HG03108 (cell line): ENCODE data around the gene BFSP1.

ENCODE experiments used
- ATAC-seq: cut with Tn5 transposase; IDR thresholded peaks from one replicate; pipeline ENCODE4 v1.9.1; 2021; ENCODE audit warnings: moderate library complexity; ENCODE audit not compliant: unreplicated experiment

The BFSP1 gene

DNA sequence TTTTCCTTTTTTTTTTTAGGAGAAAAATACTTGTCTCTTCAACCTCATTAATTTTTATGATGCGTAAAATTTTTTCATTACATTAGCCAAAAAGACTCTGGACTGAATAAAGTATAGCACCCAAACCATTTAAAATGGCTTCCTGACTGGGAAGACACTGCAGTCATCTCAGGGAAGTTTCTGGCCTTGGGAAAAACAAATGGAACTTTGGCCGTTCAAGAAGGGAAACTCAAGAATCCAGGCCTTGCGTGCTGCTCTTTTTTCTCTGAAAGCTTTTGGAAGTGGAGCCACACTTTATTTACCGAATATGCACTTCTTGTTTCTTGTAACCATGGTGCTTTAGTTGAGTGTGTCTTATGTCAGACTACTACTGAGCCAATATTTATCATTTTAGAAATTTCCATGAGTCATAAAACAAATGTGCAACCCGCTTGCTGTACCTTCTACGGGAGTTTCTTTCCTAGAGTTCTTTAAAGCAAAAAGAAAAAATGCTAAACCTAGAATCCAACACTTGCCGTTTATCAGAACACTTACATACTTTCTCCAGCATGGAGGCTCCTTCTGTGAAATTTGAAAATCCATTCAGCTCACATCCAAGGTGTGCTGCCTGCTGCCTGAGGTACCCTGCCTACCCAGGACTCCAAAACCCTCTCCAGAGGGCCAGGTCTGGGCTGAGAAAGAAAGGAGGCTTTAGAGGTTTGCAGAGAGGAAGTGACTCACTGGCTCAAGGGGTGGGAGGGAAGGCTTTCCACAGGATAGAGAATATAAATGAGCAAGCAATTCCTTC lies 27.2 kb upstream of the BFSP1 start:
- no peak for ATAC-seq

DNA sequence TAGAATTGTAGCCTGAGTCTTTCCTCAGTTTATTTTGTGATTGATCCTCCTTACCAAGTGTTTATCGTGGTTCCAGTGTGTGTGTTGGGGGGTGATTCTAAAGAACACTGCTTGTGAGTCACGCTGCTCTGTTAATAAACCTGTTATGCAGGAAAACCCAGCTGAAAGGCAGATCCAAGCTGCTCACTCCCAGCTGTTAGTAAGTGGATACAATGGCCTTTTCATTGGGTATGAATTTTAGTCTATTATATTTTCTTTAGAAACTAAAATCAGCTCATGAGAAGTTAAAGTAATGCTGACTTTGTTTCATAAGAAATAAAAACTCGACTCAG lies 26.5 kb upstream of the BFSP1 start:
- ATAC-seq: no peak

DNA sequence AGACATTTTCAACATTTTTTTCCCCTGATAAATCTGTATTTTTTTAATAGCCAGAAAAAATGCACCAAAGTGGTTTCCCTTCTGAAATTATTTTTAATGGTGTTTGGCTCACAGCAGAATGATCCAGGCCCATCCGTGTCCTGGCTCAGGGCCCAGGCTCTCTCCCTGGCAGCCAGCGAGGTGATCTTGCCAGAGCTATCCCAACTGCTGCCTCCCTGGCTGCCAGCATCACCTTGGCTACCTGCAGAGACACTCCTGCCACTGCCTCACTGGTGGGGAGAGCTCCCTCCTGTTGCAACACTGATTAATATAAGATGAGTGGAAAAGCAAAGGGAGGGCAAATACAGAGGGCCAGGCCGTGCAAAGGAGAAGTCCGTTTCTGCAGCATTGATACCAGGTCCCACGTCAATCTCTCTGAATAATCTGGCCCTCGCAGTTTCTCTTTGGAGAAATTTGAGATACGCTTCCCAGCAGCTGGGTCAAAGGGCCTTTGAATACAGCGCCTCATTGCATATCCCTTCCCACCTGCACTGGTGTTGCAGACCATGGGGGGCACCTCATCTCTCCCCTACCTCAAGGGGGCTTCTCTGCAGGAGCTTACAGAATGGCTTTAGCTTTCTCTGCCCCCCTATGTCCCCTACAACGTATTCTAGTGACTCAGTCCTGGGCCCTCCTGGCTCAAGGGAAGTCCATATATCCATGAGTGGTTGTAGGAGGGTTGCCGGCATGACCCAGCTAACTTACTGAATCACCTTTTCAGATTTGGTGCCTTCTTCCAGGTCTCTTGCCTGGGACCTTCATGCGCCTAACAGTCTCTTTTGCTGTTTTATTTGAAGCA lies 25.9 kb upstream of the BFSP1 start:
- ATAC-seq: no peak

DNA sequence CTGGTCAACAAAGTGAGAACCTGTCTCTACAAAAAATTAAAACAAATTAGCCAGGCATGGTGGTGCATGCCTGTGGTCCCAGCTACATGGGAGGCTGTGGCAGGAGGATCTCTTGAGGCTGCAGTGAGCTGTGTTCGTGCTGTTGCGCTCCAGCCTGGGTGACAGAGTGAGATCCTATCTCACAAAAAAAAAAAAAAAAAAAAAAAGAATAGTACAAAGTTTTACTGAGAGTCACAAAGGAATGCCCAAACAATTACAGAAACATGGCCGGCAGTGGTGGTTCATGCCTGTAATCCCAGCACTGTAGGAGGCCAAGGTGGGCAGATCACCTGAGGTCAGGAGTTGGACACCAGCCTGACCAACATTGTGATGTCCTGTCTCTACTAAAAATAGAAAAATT lies 23.9 kb upstream of the BFSP1 start:
- ATAC-seq: no peak

DNA sequence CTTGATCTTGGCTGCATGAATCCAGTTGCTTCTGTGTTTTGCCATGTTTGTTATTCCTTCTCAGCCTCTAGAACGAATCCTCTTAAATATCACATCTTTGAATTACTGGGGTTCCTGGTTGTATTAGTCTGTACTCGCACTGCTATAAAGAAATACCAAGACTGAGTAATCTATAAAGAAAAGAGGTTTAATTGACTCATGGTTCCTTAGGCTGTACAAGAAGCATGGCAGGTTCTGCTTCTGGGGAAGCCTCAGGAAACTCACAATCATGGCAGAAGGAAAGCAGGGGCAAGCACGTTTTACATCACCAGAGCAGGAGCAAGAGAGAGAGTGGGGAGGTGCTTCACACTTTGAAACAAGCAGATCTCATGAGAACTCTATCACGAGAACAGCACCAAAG lies 18.0 kb upstream of the BFSP1 start:
- no peak for ATAC-seq

DNA sequence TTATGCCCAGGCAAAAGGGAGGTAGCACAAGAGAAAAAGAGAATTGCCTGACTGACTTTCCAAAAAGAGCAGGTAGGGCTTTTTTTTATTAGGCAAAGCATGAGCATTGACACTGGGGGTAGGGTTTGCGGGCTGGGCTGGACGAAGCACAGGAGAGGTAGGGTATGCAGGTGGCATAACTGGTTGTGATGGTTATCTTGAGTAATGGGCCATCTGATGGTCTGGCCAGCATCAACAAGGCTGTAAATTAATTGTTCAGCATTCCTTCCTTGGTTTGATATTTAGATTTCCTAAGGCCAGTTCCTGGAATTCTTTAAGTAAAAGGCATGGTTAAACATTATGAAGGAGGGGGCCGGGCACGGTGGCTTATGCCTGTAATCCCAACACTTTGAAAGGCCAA lies 13.9 kb upstream of the BFSP1 start:
- no peak for ATAC-seq

DNA sequence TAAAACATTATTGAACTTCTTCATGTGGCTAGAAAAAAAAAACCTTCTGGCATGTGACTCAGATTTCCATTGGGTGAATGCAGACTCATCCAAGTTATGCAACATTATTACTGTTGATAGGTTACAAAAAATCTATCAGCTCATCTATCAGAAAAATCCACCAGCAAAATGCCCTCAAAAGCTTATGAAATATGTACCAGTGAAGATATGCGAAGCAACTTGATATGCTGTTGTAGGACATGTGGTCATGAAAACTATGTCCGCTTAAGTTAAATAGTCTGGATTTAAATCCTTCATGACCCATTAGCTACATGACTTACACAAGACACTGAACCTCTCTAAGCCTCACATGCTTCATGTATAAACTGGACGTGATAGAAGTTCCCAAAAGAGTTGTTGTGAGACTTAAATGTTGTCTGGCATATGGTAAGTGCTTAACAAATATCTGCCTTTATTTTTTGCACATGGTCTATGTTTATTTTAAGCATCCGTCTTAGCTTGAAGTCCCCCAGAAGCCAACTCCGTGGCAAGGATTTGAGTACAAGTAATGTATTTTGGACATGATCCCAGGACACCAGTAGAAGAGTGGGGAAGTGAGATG lies 12.5 kb upstream of the BFSP1 start:
- ATAC-seq: no peak

DNA sequence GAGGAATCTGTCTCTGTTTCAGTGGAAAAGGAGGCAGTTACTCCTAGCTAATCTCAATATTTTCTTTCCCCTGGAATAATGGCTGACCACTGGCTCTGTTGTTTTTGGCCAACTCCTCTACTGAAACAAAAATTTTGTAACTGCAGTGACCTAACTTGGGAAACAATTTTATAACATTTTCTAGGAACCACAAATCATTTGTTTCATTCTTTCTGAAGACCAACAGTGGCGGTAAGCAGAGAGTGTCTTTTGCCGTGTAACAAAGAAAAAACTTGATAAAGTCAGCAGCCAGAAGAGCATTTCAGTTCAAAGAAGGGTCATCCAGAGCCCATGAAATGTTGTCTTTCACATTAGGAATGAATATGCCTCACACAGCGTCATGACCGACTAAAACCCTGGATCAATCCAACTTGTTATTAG lies 11.8 kb upstream of the BFSP1 start:
- ATAC-seq: no peak

DNA sequence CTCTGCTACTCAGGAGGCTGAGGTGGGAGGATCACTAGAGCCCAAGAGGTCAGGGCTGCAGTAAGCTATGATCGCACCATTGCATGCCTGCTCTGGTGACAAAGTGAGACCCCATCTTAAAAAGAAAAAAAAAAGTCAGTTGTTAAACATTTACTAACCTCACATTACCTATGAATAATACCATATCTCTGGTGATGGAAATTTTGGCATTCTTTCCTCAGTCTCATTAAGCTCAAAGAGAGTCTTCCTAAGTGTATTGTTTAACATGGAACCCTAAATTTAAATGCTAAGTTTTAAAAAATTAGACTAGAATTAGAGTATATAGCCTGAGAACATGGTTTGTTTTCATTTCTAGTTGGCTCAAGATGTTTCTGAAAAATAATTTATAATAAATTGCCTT lies 11.3 kb upstream of the BFSP1 start:
- ATAC-seq: no peak

DNA sequence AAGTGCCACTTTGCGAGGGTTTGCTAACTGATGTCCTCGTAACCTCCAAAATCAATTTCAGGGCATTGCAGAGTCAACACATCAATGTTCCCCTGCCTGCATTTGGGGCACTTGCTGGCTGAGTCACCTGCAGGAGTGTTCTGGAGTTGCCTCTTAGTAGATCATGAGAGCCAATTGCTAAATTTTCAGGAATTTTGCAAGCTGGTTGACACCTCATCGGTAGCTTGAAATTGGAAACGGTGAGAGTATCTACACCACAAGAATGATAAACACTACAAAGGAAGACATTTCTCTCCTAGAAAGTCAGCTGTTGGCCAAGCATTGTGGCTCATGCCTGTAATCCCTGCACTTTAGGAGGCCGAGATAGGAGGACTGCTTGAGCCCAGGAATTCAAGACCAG lies 10.8 kb upstream of the BFSP1 start:
- no peak for ATAC-seq

DNA sequence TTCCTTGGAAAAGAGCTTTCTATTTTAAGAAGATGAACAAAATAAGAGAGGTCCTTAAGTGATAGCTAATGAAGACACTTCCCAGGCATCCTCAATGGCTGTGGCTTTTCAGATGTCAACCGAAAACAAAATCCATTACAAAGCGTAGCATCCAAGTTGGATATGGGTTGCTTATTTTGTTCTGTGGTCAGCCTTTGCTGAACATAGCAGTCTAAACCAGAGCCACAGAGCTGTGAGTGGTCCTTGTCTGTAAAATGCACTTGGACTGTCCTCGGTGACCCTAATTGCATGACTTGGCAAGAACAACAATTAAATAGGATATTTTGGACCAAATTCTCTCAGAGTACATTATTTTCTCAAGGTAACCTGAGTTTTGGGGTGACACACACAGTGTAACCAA lies 10.4 kb upstream of the BFSP1 start:
- no peak for ATAC-seq

DNA sequence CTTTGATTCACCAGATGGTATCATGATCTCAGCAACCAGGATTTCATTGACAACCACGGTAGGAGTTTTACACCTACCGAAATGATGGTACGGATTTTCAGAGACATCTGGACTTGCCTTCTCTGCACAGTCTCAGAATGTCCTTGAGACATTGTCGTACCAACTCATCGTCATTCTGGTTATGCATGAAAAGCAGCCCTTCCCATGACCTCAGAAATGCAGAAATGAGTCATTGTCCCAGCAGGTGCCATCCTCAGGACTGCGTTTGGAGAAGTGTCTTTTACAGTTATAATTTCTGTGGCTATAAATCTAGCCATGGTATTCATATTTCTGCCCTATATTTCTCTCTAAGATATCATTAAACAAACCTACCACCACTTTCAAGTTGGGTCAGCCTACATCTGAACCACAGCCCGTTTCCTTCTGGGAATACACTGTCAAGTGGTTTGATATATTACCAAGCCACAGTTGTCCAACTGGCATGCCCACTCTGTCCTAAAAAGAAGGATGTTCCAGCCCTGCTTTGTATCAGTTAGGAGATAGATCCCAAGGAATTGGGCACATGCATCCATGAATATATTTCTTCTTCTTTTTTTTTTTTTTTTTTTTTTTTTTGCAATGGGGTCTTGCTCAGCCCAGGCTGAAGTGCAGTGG lies 7.5 kb upstream of the BFSP1 start:
- ATAC-seq: peak; percentile 70

DNA sequence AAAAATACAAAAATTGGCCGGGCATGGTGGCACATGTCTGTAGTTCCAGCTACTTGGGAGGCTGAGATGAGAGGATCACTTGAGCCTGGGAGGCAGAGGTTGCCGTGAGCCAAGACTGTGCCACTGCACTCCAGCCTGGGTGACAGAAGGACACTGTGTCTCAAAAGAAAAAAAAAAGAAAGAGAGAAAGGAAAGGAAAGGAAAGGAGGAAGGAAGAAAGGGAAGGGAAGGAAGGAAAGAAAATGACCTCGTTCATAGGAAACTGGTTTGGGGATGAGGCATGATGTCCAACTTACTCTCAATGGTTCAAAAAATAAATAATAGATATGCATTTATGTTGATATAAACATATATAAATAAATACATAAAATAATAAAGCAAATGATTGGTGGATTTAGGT lies 6.8 kb upstream of the BFSP1 start:
- no peak for ATAC-seq

DNA sequence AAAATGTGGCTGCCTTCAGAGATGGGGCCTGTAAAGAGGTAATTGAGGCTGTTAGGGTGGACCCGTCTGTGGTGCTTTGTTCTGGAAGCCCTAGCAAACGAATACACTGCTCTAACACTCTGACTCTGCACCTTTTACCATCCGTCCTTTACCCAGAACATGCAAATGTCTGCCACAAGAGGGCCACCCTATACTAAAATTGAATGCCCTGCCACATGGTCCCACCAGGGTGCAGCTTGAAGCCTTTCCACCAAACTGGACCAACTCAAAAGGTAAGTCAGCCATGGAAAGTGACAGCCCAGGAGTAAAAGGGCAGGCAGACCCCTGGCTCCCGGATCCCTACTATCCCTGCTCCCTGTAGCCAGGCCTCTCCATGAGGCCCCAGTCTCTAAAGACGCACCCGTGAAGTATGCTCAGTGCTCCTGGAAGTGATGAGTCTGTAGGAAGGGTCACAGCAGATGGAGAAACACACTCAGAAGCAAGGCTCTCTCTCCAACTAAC lies 5.8 kb upstream of the BFSP1 start:
- ATAC-seq: peak; percentile 60

DNA sequence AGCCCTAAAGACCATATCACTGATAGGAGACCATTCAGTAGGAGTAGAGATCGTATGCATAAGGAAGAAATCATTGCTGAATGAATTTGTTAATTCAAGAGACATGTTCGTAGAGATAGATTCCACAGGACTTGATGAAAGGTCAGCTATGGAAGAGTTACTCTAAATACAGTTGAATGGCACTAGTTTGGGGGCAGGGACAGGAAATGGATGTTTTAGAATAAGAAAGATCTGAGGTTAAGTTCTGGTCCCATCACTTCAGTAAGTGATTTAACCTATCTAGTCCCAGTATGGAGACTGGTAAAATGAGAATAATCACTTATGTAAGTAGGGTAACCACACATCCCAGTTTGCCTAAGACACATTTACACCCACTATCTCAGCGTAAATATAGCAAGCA lies 2.9 kb upstream of the BFSP1 start:
- ATAC-seq: no peak

DNA sequence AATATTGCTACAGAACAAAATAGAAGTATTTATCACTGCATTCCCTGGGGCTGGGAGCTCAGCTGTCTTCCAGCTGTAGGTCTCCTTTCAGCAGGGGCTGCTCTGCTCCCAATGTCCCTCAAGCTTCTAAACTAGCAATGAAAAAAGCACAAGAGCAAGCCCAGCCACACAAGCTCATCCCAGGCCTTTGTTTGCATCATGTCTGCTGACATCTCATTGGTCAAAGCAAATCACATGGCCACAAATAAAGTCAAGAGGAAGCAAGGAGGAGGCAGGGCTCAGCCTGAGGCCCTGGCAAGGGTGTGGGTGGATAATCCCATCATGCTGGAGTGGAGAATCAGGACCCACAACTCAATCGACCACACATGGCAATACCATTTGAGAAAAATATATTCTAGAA lies 2.2 kb upstream of the BFSP1 start:
- no peak for ATAC-seq

DNA sequence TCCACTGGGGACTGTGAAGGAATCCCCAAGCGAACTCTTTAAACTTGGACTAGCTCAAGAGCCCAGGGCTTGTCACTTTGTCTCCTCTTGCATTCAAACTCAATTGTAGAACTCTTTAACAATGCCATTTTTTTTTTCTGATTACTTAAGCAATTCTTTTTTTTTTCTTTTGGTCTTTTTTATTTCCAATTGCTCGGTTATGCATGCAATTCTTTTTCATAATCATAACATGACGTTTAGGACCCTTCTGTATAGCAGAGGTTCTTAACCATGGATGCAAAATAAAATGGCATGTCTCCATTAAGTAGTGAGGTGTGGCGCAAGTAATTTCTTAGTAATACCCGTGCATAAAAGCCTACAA lies 466 bp upstream of the BFSP1 start:
- ATAC-seq: no peak

DNA sequence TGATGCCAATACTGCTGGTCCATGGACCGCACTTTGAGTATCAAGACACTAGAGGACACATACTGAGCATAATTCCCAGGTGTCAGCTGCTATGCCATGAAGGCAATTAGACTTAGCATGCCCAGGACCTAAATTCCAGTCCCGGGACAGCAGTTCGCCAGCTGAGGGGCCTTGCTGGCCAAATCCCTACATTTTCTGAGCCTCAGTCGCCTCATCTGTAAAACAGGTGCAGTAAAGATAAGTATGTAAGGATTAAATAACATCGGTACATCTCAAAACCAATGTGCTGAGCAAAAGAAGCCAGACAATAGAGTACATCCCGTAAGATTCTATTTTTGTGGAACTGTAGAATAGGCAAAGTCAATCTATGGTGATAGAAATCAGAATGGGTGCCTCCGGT lies 1.0 kb downstream of the BFSP1 start:
- ATAC-seq: no peak

DNA sequence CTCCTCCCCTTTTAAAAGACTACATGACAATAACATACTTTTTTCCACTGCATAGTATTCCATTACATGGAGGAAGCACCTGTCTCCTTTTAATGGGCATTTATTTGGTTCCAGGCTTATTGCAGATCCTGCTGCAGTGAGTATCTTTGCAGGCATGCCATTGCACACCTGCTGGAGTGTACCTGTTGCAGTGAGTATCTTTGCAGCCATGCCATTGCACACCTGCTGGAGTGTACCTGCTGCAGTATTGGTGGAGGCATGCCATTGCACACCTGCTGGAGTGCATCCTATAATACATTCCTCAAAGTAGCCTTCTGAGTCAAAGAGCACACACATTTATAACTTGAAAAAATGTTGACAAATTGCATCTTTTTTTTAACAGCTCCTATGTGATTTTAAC lies 1.6 kb downstream of the BFSP1 start:
- no peak for ATAC-seq

DNA sequence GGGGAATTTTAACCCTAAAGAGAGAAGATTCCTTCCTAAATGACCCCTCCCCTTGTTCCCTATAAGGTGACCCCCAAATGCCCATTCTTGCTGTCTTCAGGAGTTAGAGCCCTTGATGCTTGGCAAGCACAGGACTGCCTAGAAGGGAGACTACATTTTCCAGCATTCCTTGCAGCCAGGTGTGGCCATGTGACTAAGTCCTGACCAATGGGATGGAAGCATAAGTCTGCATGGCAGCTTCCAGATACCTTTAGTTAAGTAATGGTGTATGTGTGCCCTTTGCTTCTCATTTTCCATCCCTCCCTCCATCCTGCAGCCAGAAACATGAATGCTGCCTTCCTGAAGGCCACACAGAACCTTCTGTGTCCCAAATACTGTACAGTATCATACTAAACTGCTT lies 5.5 kb downstream of the BFSP1 start:
- ATAC-seq: no peak

DNA sequence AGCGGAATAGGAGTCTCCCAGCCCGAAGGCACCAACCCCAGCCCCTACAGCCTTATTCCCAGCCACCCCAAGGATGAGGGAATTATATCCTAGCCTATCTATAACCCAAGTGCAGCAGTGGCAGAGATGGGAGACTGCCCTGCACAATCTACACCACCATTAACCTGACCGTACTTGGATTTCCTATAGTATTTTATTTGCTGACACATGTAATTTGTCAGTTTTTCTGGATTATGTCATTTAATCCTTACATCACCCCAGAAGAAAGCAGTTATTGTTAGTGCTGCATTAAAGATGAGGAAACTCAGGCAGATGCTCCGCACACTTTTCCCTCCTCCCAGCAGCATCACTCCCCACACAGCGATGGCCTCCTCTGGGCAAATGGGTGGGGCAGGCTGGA lies 6.0 kb downstream of the BFSP1 start:
- ATAC-seq: no peak

DNA sequence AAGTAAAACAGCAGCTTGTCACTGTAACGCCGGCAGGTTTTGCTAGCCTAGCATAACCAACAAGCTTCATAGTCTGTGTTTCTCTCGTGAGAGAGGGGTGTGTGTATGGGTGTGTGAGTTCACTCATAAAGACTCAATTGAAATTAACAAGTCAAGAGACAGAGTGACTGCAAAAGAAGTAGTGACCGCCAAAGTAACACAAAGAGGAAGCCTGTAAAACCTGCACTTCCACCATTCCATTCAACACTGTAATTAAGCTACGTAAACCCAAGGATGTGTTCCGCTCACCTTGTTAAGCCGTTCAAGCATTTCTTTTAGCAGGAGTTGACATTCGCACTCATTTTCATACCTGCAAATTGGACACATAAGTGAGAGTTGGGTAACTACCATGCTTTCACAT lies 6.6 kb downstream of the BFSP1 start:
- no peak for ATAC-seq
